B cell (primary cell): ENCODE measurements around the gene RNLS. TPM values are rescaled to one million over a fixed set of nuclear protein-coding genes. Genes with fewer than 3 reads are reported as not detected.

Experiments
- ATAC-seq: fragments of 200-7000 bp; cut with Tn5 transposase; one replicate; pipeline ENCODE4 v1.10.0; 2021; ENCODE audit warnings: low read depth, mild to moderate bottlenecking, moderate number of reproducible peaks, moderate library complexity
- CTCF ChIA-PET: fragments of 350-600 bp; sonication (Branson Sonifier 250); formaldehyde crosslinking; loops from one replicate; lab custom pipeline; 2021; ENCODE audit warnings: antibody characterized with exemption, inconsistent platforms; lab: Charles Lee
- POLR2A ChIA-PET: fragments of 350-600 bp; sonication (Branson Sonifier 250); formaldehyde crosslinking; loops from one replicate; lab custom pipeline; 2021; ENCODE audit warnings: antibody characterized with exemption; lab: Charles Lee
- DNase-seq: peaks from one replicate; pipeline ENCODE4 v3.0.0; 2013
- H2AFZ ChIP-seq: 2 replicates; pipeline ENCODE4 v1.6.1; 2012; ENCODE audit warnings: mild to moderate bottlenecking, low read depth, low read length; ENCODE audit not compliant: insufficient read depth, poor library complexity, severe bottlenecking
- H3K27ac ChIP-seq, 2 donors: 1 replicate in 1 of 2; 2 replicates in 1 of 2; pipeline ENCODE4 v1.5.1; 2012 to 2013; ENCODE audit warnings: low read length in 2 of 2, mild to moderate bottlenecking in 2 of 2, moderate library complexity in 1 of 2
- H3K27me3 ChIP-seq, 4 experiments: fragments of 200-600 bp in 1 of 4; sonication (generic) in 1 of 4; replicated peaks in 1 of 4; 1 replicate in 2 of 4; 2 replicates in 2 of 4; pipeline versions ENCODE4 v1.6.1 to v1.7.0; 2013 to 2016; ENCODE audit warnings: low read length in 3 of 4, mild to moderate bottlenecking in 2 of 4, mixed read lengths in 1 of 4, moderate library complexity in 1 of 4; ENCODE audit not compliant: insufficient read depth in 4 of 4, control insufficient read depth in 3 of 4; ENCODE audit errors: control extremely low read depth in 1 of 4
- H3K36me3 ChIP-seq, 2 experiments: replicated peaks in 1 of 2; 1 replicate in 1 of 2; 2 replicates in 1 of 2; pipeline versions ENCODE4 v1.6.1 to v1.7.1; 2013; ENCODE audit warnings: low read length in 1 of 2; ENCODE audit not compliant: insufficient read depth in 2 of 2, control insufficient read depth in 1 of 2; ENCODE audit errors: control extremely low read depth in 1 of 2, extremely low read depth in 1 of 2
- H3K4me1 ChIP-seq, 2 donors: fragments of 200-600 bp in 1 of 2; sonication (generic) in 1 of 2; 1 replicate in 1 of 2; 2 replicates in 1 of 2; pipeline versions ENCODE4 v1.5.1 to v1.6.1; 2013 to 2017; ENCODE audit warnings: low read length in 2 of 2; ENCODE audit not compliant: control insufficient read depth in 2 of 2, insufficient read depth in 2 of 2
- H3K4me2 ChIP-seq: replicated peaks from 2 replicates; pipeline ENCODE3; 2012; ENCODE audit warnings: mild to moderate bottlenecking, low read depth, low read length; ENCODE audit not compliant: poor library complexity, severe bottlenecking
- H3K4me3 ChIP-seq, 5 experiments: fragments of 200-600 bp in 1 of 5; sonication (generic) in 1 of 5; 1 replicate in 3 of 5; 2 replicates in 2 of 5; pipeline versions ENCODE4 v1.5.1 to v1.7.0; 2011 to 2016; ENCODE audit warnings: low read length in 4 of 5, mild to moderate bottlenecking in 4 of 5, low read depth in 2 of 5, control low read depth in 1 of 5, moderate library complexity in 1 of 5; ENCODE audit not compliant: insufficient read depth in 1 of 5; ENCODE audit errors: control extremely low read depth in 1 of 5, extremely low read depth in 1 of 5
- H3K79me2 ChIP-seq: fragments of 200-600 bp; sonication (generic); one replicate; pipeline ENCODE4 v1.6.0; 2016; ENCODE audit warnings: low read length; ENCODE audit not compliant: control insufficient read depth, insufficient read depth
- H3K9ac ChIP-seq: fragments of 200-600 bp; sonication (generic); 2 replicates; pipeline ENCODE4 v1.6.1; 2017; ENCODE audit warnings: mild to moderate bottlenecking, low read length, moderate library complexity
- H3K9me3 ChIP-seq, 3 donors: one replicate each; pipeline versions ENCODE4 v1.6.1 to v1.7.1; 2013; ENCODE audit warnings: low read length in 2 of 3; ENCODE audit not compliant: control insufficient read depth in 2 of 3, insufficient read depth in 1 of 3; ENCODE audit errors: control extremely low read depth in 1 of 3
- H4K20me1 ChIP-seq: 2 replicates; pipeline ENCODE4 v1.6.0; 2012; ENCODE audit warnings: mild to moderate bottlenecking, low read length; ENCODE audit not compliant: insufficient read depth, control insufficient read depth, poor library complexity, severe bottlenecking
- H3K27ac Mint-ChIP-seq: one replicate; pipeline ENCODE4 v1.8.0; 2021; ENCODE audit warnings: mixed read lengths
- H3K27me3 Mint-ChIP-seq: one replicate; pipeline ENCODE4 v1.8.0; 2021; ENCODE audit warnings: mixed read lengths
- H3K4me1 Mint-ChIP-seq: one replicate; pipeline ENCODE4 v1.8.0; 2021; ENCODE audit warnings: mixed read lengths
- H3K4me3 Mint-ChIP-seq: one replicate; pipeline ENCODE4 v1.8.0; 2021; ENCODE audit warnings: mixed read lengths
- H3K9me3 Mint-ChIP-seq: one replicate; pipeline ENCODE4 v1.8.0; 2022; ENCODE audit warnings: mixed read lengths; ENCODE audit not compliant: insufficient read depth
- CTCF ChIP-seq: fragments of 200-600 bp; IDR thresholded peaks from one replicate; pipeline ENCODE4 v1.8.0; 2022; ENCODE audit warnings: antibody characterized with exemption, mild to moderate bottlenecking
- EZH2 ChIP-seq: IDR thresholded peaks from 2 replicates; pipeline ENCODE4 v1.6.1; 2012; ENCODE audit warnings: borderline replicate concordance, low read depth, mild to moderate bottlenecking, moderate library complexity, low read length; ENCODE audit not compliant: insufficient read depth, poor library complexity, severe bottlenecking
- WGBS: methylation state at CpG from one replicate; pipeline ENCODE4 v1.1.5; 2013; ENCODE audit warnings: missing lambda C conversion rate; ENCODE audit not compliant: insufficient coverage; 5-methylcytosine and 5-hydroxymethylcytosine counted together
- intact Hi-C: fragments of 100-400 bp; cut with micrococcal nuclease; formaldehyde crosslinking; loops from one replicate; pipeline ENCODE4 v1.10.0; 2022
- polyA plus RNA-seq: library from polyadenylated mRNA; depleted of rRNA; stranded (reverse); fragments of >200 nt; gene quantifications from 2 replicates; pipeline ENCODE4 v1.2.3, GENCODE V29; 2012
- total RNA-seq, 2 donors: library from RNA; stranded (reverse); fragments of 120-200 nt in 1 of 2; gene quantifications; 1 replicate in 1 of 2; 2 replicates in 1 of 2; pipeline versions ENCODE4 v1.2.3 to v1.2.4, GENCODE V29; 2013 to 2022

The RNLS gene
- total and polyA plus RNA-seq, 2 donors (not counting 1 experiment from before 2014, with no cell fraction given): 3.5 to 7.5 TPM

DNA sequence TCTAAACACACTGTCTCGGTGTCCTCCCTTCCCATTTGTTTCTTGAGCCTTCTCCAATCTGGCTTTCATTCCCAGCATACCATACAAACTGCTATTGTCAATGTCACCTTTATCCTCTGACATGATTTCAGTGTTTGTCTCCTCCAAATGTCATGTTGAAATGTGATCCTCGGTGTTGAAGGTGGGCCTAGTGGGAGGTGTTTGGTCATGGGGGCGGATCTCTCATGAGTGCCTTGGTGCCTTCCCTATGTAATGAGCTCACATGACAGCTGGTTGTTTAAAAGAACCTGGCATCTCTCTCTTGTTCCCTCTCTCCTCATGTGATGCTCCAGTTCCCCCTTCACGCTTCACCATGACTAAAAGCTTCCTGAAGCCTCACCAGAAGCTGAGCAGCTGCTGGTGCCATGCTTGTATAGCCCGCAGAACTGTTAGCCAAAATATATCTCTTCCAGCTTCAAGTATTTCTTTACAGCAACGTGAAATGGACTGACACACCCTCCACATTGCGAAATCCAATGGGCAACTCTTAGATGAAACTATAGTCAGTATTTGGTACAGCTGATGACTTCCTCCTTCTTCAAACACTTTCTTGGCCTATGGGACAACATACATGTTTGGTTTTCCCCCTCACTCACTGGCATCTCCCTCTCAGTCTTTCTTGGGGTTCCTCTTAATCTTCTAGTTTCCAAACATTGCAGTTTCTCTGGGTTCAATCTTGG lies 27.8 kb downstream of the RNLS start:
- DNase-seq (no peak), ATAC-seq (no peak)
- Mint-ChIP-seq H3K4me3 (no peak overlapping the region), H3K27ac (no peak overlapping the region), H3K27me3 (no peaks in the 10 kb centered on the region), H3K4me1 (no peaks in the 10 kb centered on the region), H3K9me3 (no peaks in the 10 kb centered on the region)
- WGBS: 94% methylated on average over 4 of the region's 7 CpGs
- no peaks in the 10 kb centered on the region for H3K4me1 ChIP-seq
- intact Hi-C loops: no loop called here
- peaks cover 0 to 1% of the 10 kb centered on the region in 2 experiments for H3K36me3 ChIP-seq
- no peaks in the 10 kb centered on the region for H3K9me3 ChIP-seq
- ChIA-PET CTCF (interaction anchor here (0.7 to 8.0 kb wide), 10 partner anchors 13 to 706 kb away, joined by 3 to 122 read pairs (median 4); partner anchors contain the start of genes KLLN, PTEN and RNLS), POLR2A (no interaction called here)
- no peaks in the 10 kb centered on the region for H3K79me2 ChIP-seq
- H2AFZ ChIP-seq: no peak overlapping the region
- H3K4me3 ChIP-seq: no peak overlapping the region
- no peaks in the 10 kb centered on the region for H4K20me1 ChIP-seq
- H3K27ac ChIP-seq: no peak overlapping the region
- no peaks in the 10 kb centered on the region for H3K27me3 ChIP-seq
- no peak overlapping the region for H3K9ac ChIP-seq
- no peak overlapping the region for H3K4me2 ChIP-seq
- TF ChIP-seq CTCF: no peak
- TF ChIP-seq EZH2: no peak

DNA sequence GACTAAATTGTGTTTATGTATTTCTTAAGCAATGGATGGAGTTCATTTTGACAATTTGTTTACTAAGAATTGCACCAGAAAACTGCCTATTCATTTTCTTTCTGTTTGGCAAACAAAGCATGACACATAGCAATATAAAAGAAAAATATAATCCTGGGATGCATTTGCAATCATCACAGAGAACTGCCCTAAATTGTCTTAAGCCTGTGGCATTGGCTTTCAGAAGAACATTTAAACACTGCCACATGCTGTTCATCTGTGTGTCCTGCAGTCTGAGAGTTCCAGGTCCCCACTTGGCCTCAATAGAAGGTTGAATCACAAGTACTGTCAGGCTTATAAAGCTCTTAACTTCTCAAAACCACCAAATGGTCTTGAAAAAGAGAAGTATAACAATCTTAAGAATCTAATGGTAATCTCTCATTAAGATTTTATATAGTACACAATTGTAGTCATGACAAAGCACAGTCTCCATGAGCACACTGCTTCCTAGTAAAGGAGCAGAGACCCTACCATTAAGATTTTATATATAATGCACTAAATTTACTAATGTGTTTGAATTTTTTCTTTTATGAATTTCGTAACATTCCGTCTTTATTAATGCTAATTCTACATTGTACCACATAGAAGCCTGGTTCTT lies 29.9 kb downstream of the RNLS start:
- Histone ChIP-seq H3K79me2 (no peaks in the 10 kb centered on the region), H2AFZ (no peak overlapping the region), H3K27me3 (no peaks in the 10 kb centered on the region), H3K36me3 (peaks cover 0 to 1% of the 10 kb centered on the region in 2 experiments), H3K9me3 (no peaks in the 10 kb centered on the region), H4K20me1 (no peaks in the 10 kb centered on the region), H3K4me1 (no peaks in the 10 kb centered on the region), H3K27ac (no peak overlapping the region), H3K4me2 (no peak overlapping the region), H3K9ac (no peak overlapping the region), H3K4me3 (no peak overlapping the region)
- ChIA-PET CTCF (interaction anchor here (0.6 to 8.0 kb wide), 22 partner anchors 9 to 901 kb away, joined by 3 to 122 read pairs (median 4); partner anchors contain the start of genes ATAD1, KLLN, PTEN and RNLS), POLR2A (no interaction called here)
- peak; percentile 74 for DNase-seq
- Mint-ChIP-seq H3K27me3 (no peaks in the 10 kb centered on the region), H3K4me3 (no peak overlapping the region), H3K27ac (no peak overlapping the region), H3K9me3 (no peaks in the 10 kb centered on the region), H3K4me1 (no peaks in the 10 kb centered on the region)
- intact Hi-C loops: loop anchor here (1.0 to 5.0 kb wide), 4 partner anchors 164 to 703 kb away; no protein-coding TSS in a partner anchor
- ATAC-seq: peak; percentile 86
- peak; percentile 83 for TF ChIP-seq CTCF
- TF ChIP-seq EZH2: no peak
- no CpG with 5 or more reads among the region's 2 CpGs for WGBS
